Measurements from ENCODE around the gene IDH3G. TPM values are rescaled to one million over a fixed set of nuclear protein-coding genes. Genes with fewer than 3 reads are reported as not detected.
A peak's percentile ranks its signal among the peaks of the same experiment; 100 is the strongest.

Gene IDH3G
- 10 to 100 TPM; 43.5 to 98.5 (median 57.4) TPM for total RNA-seq

DNA sequence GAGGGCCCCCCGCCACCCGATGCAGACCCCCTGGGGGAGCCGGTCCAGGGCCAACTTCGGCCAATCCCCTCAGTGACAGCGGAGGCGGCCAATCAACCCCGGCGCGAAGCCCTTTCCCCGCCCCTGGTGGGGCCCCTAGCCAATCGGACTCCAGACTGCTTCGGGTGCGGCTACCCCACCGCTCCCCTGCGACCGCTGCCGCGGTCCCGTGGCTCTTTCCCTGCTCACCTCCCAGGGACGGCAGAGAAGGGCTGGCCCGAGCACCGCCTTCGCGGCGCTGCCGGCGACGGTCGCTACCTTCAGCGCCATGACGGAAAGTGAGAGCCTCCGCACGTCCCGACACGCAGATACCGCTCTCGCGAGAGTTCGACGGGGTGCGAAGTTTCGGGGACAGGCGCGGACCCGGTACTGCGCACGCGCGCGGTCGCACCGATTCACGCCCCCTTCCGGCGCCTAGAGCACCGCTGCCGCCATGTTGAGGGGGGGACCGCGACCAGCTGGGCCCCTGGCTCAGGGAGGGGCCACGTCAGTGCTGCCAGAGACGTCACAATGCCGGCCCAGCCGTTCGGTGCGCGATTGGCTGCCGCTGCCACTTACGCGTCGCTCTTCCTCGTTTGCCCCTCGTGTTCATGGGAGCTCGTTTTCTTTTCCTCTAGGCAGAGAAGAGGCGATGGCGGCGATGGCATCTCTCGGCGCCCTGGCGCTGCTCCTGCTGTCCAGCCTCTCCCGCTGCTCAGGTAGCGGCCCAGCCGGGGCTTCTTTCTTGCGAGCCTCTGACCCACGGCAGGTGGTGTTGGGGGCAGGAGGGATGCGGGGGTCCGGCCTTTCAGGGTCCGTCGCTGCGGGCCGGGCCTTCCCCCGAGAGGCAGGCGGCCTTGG is at the start of gene IDH3G, which contains the start of gene SSR4:
Gene IDH3G, minus strand, starts transcription at position 358 of the 879 bp plus-strand sequence. Its CDS starts 49 bp downstream, at position 309.
Gene SSR4, plus strand, starts transcription at position 651 of the 879 bp plus-strand sequence. Its CDS starts 20 bp downstream, at position 671.
- peaks cover 0 to 38% (median 14%) of the 10 kb centered on the region in 4 donors for H3K36me3 ChIP-seq
- DNase-seq (peak; percentile 92 to 97), ATAC-seq (ENCODE audit: low FRiP score in 2 of 2) (peak; percentile 94 to 98)
- H3K27me3 ChIP-seq: no peaks in the 10 kb centered on the region
- H3K9me3 ChIP-seq: peaks cover 0 to 36% (median 0%) of the 10 kb centered on the region in 4 donors
- whole genome bisulfite sequencing, 2 donors: 49% methylated on average over 75 of the region's 92 CpGs; no CpG with 5 or more reads in 1 of the 2 donors
- H3K27ac ChIP-seq: peak within 1 kb of the TSS; percentile 91 to 97 (median 92)
- peak; percentile 65 to 68 for TF ChIP-seq POLR2AphosphoS5 (IDR thresholded peaks at IDR 0.05)
- no peak for TF ChIP-seq EP300 (IDR thresholded peaks at IDR 0.05)
- TF ChIP-seq, protein P1, sequence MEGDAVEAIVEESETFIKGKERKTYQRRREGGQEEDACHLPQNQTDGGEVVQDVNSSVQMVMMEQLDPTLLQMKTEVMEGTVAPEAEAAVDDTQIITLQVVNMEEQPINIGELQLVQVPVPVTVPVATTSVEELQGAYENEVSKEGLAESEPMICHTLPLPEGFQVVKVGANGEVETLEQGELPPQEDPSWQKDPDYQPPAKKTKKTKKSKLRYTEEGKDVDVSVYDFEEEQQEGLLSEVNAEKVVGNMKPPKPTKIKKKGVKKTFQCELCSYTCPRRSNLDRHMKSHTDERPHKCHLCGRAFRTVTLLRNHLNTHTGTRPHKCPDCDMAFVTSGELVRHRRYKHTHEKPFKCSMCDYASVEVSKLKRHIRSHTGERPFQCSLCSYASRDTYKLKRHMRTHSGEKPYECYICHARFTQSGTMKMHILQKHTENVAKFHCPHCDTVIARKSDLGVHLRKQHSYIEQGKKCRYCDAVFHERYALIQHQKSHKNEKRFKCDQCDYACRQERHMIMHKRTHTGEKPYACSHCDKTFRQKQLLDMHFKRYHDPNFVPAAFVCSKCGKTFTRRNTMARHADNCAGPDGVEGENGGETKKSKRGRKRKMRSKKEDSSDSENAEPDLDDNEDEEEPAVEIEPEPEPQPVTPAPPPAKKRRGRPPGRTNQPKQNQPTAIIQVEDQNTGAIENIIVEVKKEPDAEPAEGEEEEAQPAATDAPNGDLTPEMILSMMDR (IDR thresholded peaks at IDR 0.05): peak in 2 of 6 experiments; percentile 22 to 27
- peak in 3 of 4 donors; percentile 1 to 78 (median 57) for TF ChIP-seq POLR2A (IDR thresholded peaks at IDR 0.05)
- peaks cover 9 to 31% (median 19%) of the 10 kb centered on the region in 4 donors for H3K4me1 ChIP-seq
- peak within 1 kb of the TSS; percentile 68 to 83 (median 72) for H3K4me3 ChIP-seq

DNA sequence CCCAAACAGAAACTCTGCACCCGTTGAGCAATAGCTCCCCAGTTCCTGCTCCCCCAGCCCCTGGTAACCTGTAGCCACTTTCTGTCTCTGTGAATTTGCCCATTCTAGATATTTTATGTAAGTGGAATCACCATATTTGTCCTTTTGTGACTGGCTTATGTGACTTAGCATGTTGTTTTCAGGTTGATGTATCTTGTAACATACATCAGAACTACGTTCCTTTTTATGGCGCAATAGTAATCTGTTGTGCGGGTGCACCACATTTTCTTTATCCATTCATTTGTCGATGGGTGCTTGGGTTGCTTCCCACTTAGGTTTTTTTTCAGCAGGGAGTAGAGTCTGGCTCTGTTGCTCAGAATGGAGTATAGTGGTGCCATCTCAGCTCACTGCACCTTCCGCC is 42.7 kb upstream of the IDH3G start:
- 91 to 92% methylated on average over 6 of the region's 6 CpGs for WGBS, 2 donors
- no peaks in the 10 kb centered on the region for H3K27me3 ChIP-seq

DNA sequence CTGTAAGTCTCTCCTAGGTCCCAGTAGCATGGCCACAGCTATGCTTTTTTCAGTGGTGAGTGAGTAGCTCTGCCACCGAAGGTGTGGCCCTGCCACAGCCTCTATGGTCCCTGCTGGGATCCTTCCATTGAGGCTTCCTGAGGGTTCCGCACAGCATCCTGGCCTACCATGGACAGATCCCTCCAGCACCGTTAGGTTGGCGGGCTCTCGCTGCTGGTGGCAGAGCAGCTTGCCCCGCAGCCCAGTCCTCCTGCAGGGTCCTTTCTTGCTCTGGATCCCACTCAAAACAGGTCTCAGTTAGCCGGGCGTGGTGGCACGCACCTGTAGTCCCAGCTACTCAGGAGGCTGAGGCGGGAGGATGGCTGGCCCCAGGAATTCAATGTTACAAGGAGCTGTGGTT is 38.6 kb upstream of the IDH3G start:
- 91 to 100% methylated on average over 1 to 9 of the region's 10 CpGs for WGBS, 2 donors
- no peaks in the 10 kb centered on the region for H3K36me3 ChIP-seq

More for the DNA sequence above, 42.7 kb upstream of the IDH3G start:
- Histone ChIP-seq H3K27ac (no peak overlapping the region), H3K4me1 (no peaks in the 10 kb centered on the region), H3K9me3 (no peaks in the 10 kb centered on the region), H3K4me3 (no peak overlapping the region), H3K36me3 (no peaks in the 10 kb centered on the region)
- TF ChIP-seq POLR2AphosphoS5 (IDR thresholded peaks at IDR 0.05): no peak
- no peak for TF ChIP-seq POLR2A (IDR thresholded peaks at IDR 0.05)
- TF ChIP-seq, protein P1 (IDR thresholded peaks at IDR 0.05): no peak
- TF ChIP-seq EP300 (IDR thresholded peaks at IDR 0.05): no peak
- ATAC-seq (ENCODE audit: low FRiP score in 2 of 2) (no peak), DNase-seq (no peak)

DNA sequence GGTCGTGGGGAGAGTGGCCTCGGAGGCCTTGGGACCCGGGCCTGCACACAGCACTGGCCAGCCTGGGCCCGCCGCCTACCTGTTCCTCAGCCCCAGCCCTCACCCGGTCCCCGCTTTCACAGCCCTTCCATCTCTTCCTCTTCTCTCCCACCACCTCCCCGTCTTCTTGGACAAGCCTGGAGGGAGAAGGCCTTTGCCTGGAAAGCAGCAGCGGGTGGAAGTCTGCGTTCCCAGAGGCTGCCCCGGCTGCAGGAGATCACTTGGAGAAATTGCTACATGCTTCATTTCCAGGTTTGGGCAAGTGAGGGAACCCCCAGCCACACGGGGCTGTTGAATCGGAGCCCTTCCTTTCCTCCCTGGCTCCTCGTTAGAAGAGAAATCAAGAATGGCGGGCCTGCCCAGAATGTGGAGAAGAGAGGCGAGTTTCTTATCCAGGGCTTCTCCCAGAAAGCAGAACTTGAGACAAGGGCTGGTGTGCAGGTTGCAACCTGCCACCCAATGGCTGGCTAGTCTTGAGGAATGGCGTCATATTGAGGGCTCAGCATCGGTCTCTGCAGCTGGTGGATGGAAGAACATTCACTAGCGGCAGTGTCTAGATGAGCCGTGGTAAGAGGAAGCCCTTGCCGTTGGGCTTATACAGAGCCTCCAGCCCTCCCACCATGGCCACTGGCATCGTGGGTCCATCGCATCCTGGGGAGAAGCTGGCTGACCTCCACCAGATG is 37.4 kb upstream of the IDH3G start:
- no peak for ATAC-seq (ENCODE audit: low FRiP score in 2 of 2)
- Histone ChIP-seq H3K27me3 (peaks cover 0 to 16% (median 4%) of the 10 kb centered on the region in 4 donors), H3K4me3 (no peak overlapping the region), H3K9me3 (no peaks in the 10 kb centered on the region), H3K4me1 (peaks cover 8 to 21% (median 12%) of the 10 kb centered on the region in 4 donors), H3K27ac (no peak overlapping the region), H3K36me3 (no peaks in the 10 kb centered on the region)
- DNase-seq: no peak
- no peak for TF ChIP-seq POLR2A (IDR thresholded peaks at IDR 0.05)
- 43 to 78% methylated on average over 8 to 22 of the region's 23 CpGs for WGBS, 2 donors

More for the DNA sequence above, 38.6 kb upstream of the IDH3G start:
- ATAC-seq (ENCODE audit: low FRiP score in 2 of 2): no peak
- Histone ChIP-seq H3K4me1 (peaks cover 8 to 21% (median 12%) of the 10 kb centered on the region in 4 donors), H3K9me3 (no peaks in the 10 kb centered on the region), H3K27me3 (peaks cover 0 to 14% (median 4%) of the 10 kb centered on the region in 4 donors), H3K4me3 (no peak overlapping the region), H3K27ac (no peak overlapping the region)
- TF ChIP-seq POLR2A (IDR thresholded peaks at IDR 0.05): no peak
- TF ChIP-seq, protein P1 (IDR thresholded peaks at IDR 0.05): no peak
- no peak for TF ChIP-seq EP300 (IDR thresholded peaks at IDR 0.05)
- TF ChIP-seq POLR2AphosphoS5 (IDR thresholded peaks at IDR 0.05): no peak
- DNase-seq: no peak

Measured in upper lobe of left lung (tissue), 6 donors.